Measurements from ENCODE around the gene PCDHB15. TPM values are rescaled to one million over a fixed set of nuclear protein-coding genes. Genes with fewer than 3 reads are reported as not detected.

Gene PCDHB15
- total RNA-seq, 2 donors from 2014 or later, result 3.1 to 3.6 TPM

Other genes starting within 250 kb of the PCDHB15 start
- gene PCDHB1, start 194.0 kb upstream of the PCDHB15 start, total RNA-seq, result under 1 TPM; 0.26 to 0.66 TPM
- gene PCDHB2, start 150.8 kb upstream of the PCDHB15 start, total RNA-seq, result 1 to 10 TPM; 1.8 to 2.0 TPM
- 1 to 10 TPM; 1.3 to 1.8 TPM for gene PCDHB3, start 144.9 kb upstream of the PCDHB15 start, total RNA-seq
- gene PCDHB4, start 123.6 kb upstream of the PCDHB15 start, total RNA-seq, result 1 to 10 TPM; 1.6 to 3.3 TPM
- gene PCDHB5, start 110.2 kb upstream of the PCDHB15 start, total RNA-seq, result 10 to 100 TPM in 1 of 2 donors, 1 to 10 TPM in 1; 4.3 to 10.6 TPM
- gene PCDHB6, start 95.3 kb upstream of the PCDHB15 start, total RNA-seq, result 1 to 10 TPM in 1 of 2 donors, under 1 TPM in 1; 0.33 to 1.0 TPM
- under 1 TPM in 1 of 2 donors, not detected in 1; 0.52 TPM for gene PCDHB7, start 72.8 kb upstream of the PCDHB15 start, total RNA-seq
- under 1 TPM; 0.33 to 0.52 TPM for gene PCDHB8, start 67.6 kb upstream of the PCDHB15 start, total RNA-seq
- 1 to 10 TPM; 2.1 to 4.6 TPM for gene PCDHB16, start 63.0 kb upstream of the PCDHB15 start, total RNA-seq
- 10 to 100 TPM in 1 of 2 donors, under 1 TPM in 1; 0.78 to 19.8 TPM for gene PCDHB9, start 58.2 kb upstream of the PCDHB15 start, total RNA-seq
- gene PCDHB10, start 53.0 kb upstream of the PCDHB15 start, total RNA-seq, result 1 to 10 TPM; 1.3 to 2.3 TPM
- 1 to 10 TPM; 4.4 to 4.9 TPM for gene PCDHB11, start 45.8 kb upstream of the PCDHB15 start, total RNA-seq
- 1 to 10 TPM; 2.0 to 3.4 TPM for gene PCDHB12, start 36.7 kb upstream of the PCDHB15 start, total RNA-seq
- 1 to 10 TPM; 6.5 to 7.6 TPM for gene PCDHB13, start 31.5 kb upstream of the PCDHB15 start, total RNA-seq
- gene PCDHB14, start 22.1 kb upstream of the PCDHB15 start, total RNA-seq, result 1 to 10 TPM; 3.4 to 7.3 TPM
- gene SLC25A2, start 58.7 kb downstream of the PCDHB15 start, total RNA-seq, result not detected
- gene TAF7, start 75.4 kb downstream of the PCDHB15 start, total RNA-seq, result 10 to 100 TPM; 28.7 to 32.2 TPM
- under 1 TPM; 0.33 to 0.78 TPM for gene PCDHGA1, start 85.1 kb downstream of the PCDHB15 start, total RNA-seq
- gene PCDHGA2, start 93.4 kb downstream of the PCDHB15 start, total RNA-seq, result 1 to 10 TPM; 2.0 to 2.9 TPM
- 10 to 100 TPM in 1 of 2 donors, 1 to 10 TPM in 1; 4.2 to 11.2 TPM for gene PCDHGA3, start 98.4 kb downstream of the PCDHB15 start, total RNA-seq
- gene PCDHGB1, start 104.7 kb downstream of the PCDHB15 start, total RNA-seq, result 1 to 10 TPM; 3.9 to 6.9 TPM
- gene PCDHGA4, start 109.6 kb downstream of the PCDHB15 start, total RNA-seq, result 10 to 100 TPM in 1 of 2 donors, 1 to 10 TPM in 1; 6.7 to 10.9 TPM
- gene PCDHGB2, start 114.6 kb downstream of the PCDHB15 start, total RNA-seq, result 1 to 10 TPM; 2.3 to 9.3 TPM
- 1 to 10 TPM; 5.6 to 6.0 TPM for gene PCDHGA5, start 118.8 kb downstream of the PCDHB15 start, total RNA-seq
- 10 to 100 TPM in 1 of 2 donors, 1 to 10 TPM in 1; 4.2 to 10.2 TPM for gene PCDHGB3, start 124.8 kb downstream of the PCDHB15 start, total RNA-seq
- gene PCDHGA6, start 128.5 kb downstream of the PCDHB15 start, total RNA-seq, result 10 to 100 TPM in 1 of 2 donors, 1 to 10 TPM in 1; 5.2 to 11.2 TPM
- 1 to 10 TPM; 5.2 to 7.6 TPM for gene PCDHGA7, start 137.3 kb downstream of the PCDHB15 start, total RNA-seq
- 1 to 10 TPM; 3.6 to 4.9 TPM for gene PCDHGB4, start 142.3 kb downstream of the PCDHB15 start, total RNA-seq
- 10 to 100 TPM in 1 of 2 donors, 1 to 10 TPM in 1; 4.2 to 10.2 TPM for gene PCDHGA8, start 147.2 kb downstream of the PCDHB15 start, total RNA-seq
- gene PCDHGB5, start 152.6 kb downstream of the PCDHB15 start, total RNA-seq, result 10 to 100 TPM in 1 of 2 donors, 1 to 10 TPM in 1; 7.8 to 15.2 TPM
- 1 to 10 TPM; 4.9 to 8.2 TPM for gene PCDHGA9, start 157.4 kb downstream of the PCDHB15 start, total RNA-seq
- gene PCDHGB6, start 162.6 kb downstream of the PCDHB15 start, total RNA-seq, result 1 to 10 TPM; 4.6 to 8.0 TPM
- gene PCDHGA10, start 167.6 kb downstream of the PCDHB15 start, total RNA-seq, result 1 to 10 TPM; 5.3 to 5.4 TPM
- 1 to 10 TPM; 7.0 to 7.9 TPM for gene PCDHGB7, start 172.3 kb downstream of the PCDHB15 start, total RNA-seq
- 1 to 10 TPM; 4.9 to 6.9 TPM for gene PCDHGA11, start 175.7 kb downstream of the PCDHB15 start, total RNA-seq
- 1 to 10 TPM; 5.3 to 5.4 TPM for gene PCDHGA12, start 185.1 kb downstream of the PCDHB15 start, total RNA-seq
- gene PCDHGC3, start 230.6 kb downstream of the PCDHB15 start, total RNA-seq, result 10 to 100 TPM in 1 of 2 donors, 1 to 10 TPM in 1; 9.6 to 16.1 TPM
- gene PCDHGC4, start 239.6 kb downstream of the PCDHB15 start, total RNA-seq, result 1 to 10 TPM; 1.6 to 2.0 TPM
- 1 to 10 TPM; 2.0 to 3.1 TPM for gene PCDHGC5, start 243.7 kb downstream of the PCDHB15 start, total RNA-seq

All from body of pancreas (tissue), 2 donors.